Hematopoietic multipotent progenitor cell (in vitro differentiated cells): ENCODE data around the gene HLA-DOA. TPM values are rescaled to one million over a fixed set of nuclear protein-coding genes. Genes with fewer than 3 reads are reported as not detected.
A peak's percentile ranks its signal among the peaks of the same experiment; 100 is the strongest.

Source experiments
- DNase-seq, 3 donors: peaks; one replicate each; pipeline ENCODE4 v3.0.0-alpha.2; 2011 to 2015; ENCODE audit warnings: low read depth in 2 of 3, low spot score in 2 of 3
- total RNA-seq: library from RNA; depleted of rRNA; stranded (reverse); fragments of >200 nt; gene quantifications from one replicate; pipeline ENCODE4 v1.2.3, GENCODE V29; 2012

Gene HLA-DOA
- total RNA-seq, 1 donor = 209 TPM

GRCh38 chr6:32968093-32968866, 41.1 kb downstream of the HLA-DOA start, which contains the start of gene BRD2:
Gene BRD2, plus strand, starts transcription at chr6:32968594. Its CDS starts 4,305 bp downstream, at chr6:32972899.
- DNase-seq = peak; percentile 96 to 99 (median 98)

- DNase-seq = peak in 2 of 3 donors; percentile 57 to 61
Measured at GRCh38 chr6:32967151-32968091, 42.0 kb downstream of the HLA-DOA start.

DNA sequence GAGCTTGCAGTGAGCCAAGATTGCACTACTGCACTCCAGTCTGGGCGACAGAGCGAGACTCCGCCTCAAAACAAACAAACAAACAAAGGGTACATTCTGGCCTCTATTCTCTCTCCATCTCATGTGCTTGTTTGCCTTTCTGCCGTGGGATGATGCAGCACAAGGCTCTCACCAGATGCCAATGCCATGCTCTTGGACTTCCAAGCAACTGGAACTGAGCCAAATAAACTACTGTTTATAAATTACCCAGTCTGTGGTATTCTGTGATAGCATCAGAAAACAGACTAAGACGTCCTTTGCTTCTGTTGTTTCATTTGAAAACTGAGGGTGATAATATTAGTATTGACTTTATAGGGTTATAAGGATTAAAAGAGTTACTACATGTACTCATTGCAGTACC, 44.6 kb downstream of the HLA-DOA start:
- DNase-seq = no peak

- no peak for DNase-seq
Measured at GRCh38 chr6:32963866-32964265, 45.5 kb downstream of the HLA-DOA start.

DNA sequence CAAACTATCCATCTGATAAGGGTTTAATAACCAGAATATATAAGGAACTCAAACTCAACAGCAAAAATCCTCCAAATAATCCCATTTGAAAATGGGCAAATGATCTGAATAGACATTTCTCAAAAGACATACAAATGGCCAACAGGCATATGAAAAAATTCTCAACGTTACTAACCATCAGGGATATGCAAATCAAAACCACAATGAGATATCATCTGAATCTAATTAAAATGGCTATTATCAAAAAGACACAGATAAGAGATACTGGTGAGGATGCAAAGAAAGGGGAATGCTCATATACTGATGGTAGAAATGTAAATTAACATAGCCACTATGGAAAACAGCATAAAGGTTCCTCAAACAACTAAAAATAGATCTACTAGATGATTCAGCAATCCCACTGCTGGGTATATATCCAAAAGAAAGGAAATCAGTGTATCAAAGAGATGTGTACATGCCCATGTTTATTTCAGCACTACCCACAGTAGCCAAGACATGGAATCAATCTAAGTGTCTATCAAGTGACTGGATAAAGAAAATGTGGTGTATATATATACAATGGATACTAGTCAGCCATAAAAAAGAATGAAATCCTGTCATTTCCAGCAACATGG, 47.1 kb downstream of the HLA-DOA start:
- no peak for DNase-seq

DNA sequence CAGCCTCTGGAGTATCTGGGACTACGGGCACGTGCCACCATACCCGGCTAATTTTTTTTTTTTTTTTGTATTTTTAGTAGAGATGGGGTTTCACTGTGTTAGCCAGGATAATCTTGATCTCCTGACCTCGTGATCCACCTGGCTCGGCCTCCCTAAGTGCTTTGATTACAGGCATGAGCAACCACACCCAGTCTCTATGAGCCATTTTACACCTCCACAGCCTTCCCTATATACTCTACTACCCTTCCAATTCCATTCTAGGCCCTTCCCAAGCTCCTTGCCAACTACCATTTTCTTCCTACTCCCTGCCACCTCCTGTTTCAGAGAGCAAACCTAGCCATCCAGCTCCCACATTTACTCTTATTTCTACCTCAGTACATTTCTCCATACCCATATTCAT, 48.8 kb downstream of the HLA-DOA start:
- no peak for DNase-seq

- DNase-seq = no peak
Measured at GRCh38 chr6:32956176-32956575, 53.2 kb downstream of the HLA-DOA start.

DNA sequence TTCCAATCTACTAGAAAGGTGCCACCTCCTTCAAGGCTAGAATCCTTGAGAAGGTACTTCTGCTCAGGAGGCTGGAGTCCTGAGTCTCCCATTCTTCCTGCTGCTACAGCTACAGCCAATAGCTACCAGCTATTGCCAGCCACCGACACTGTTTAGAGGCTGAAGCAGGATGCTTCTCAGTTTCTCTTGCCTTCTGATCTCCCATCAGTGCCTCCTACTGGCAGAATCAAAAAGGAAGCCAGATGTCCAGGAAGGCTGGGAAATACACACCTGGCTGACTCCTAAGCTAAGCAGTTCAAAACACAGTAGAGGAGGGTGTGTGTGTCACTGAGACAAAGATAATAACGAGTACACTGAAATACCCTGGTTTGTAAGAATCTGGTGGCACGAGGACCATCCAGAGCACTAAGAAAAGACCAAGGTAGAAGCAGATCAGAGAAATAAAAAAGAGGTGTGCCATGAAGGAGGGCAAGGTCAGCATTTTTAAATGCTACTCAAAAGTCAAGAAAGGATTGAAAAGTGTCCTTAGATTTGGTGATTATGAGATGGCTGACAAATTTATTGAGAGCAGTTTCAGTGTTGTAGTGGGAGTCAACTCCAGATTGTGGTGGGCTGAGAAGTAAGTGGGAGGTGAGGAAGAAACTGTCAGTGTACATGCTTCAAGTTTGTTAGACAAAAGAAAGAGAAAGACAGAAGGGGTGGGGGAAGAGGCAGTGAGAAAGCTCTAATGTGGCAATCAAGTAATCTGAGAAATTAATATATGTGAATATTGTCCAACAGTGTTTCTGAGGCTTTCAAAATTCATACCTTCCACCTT, 54.2 kb downstream of the HLA-DOA start:
- DNase-seq = no peak

GRCh38 chr6:32954267-32954666, 55.1 kb downstream of the HLA-DOA start:
- DNase-seq = no peak

Other genes with a start within 250 kb of the HLA-DOA start
- 3.2 TPM for gene HLA-DQB2, start 246.1 kb downstream of the HLA-DOA start, total RNA-seq
- gene HLA-DOB, start 192.6 kb downstream of the HLA-DOA start, total RNA-seq = 1.3 TPM
- gene TAP2, start 170.9 kb downstream of the HLA-DOA start, total RNA-seq = 30.7 TPM
- gene PSMB8, start 165.5 kb downstream of the HLA-DOA start, total RNA-seq = 159 TPM
- gene TAP1, start 155.9 kb downstream of the HLA-DOA start, total RNA-seq = 88.1 TPM
- 114 TPM for gene PSMB9, start 155.4 kb downstream of the HLA-DOA start, total RNA-seq
- 71.6 TPM for gene HLA-DMB, start 68.6 kb downstream of the HLA-DOA start, total RNA-seq
- gene HLA-DMA, start 56.5 kb downstream of the HLA-DOA start, total RNA-seq = 156 TPM
- gene BRD2, start 41.0 kb downstream of the HLA-DOA start, total RNA-seq = 191 TPM
- 618 TPM for gene HLA-DPA1, start 64.1 kb upstream of the HLA-DOA start, total RNA-seq
- 396 TPM for gene HLA-DPB1, start 66.4 kb upstream of the HLA-DOA start, total RNA-seq
- 0.27 TPM for gene COL11A2, start 182.9 kb upstream of the HLA-DOA start, total RNA-seq
- gene RXRB, start 191.1 kb upstream of the HLA-DOA start, total RNA-seq = 23.4 TPM
- 29.9 TPM for gene SLC39A7, start 191.3 kb upstream of the HLA-DOA start, total RNA-seq
- gene HSD17B8, start 195.1 kb upstream of the HLA-DOA start, total RNA-seq = 55.7 TPM
- gene RING1, start 198.9 kb upstream of the HLA-DOA start, total RNA-seq = 40.4 TPM